Heart left ventricle (tissue), 13 donors: ENCODE measurements around the gene TPBGL.

Experiments used
- POLR2A ChIP-seq, 2 donors: fragments of 450-650 bp; IDR thresholded peaks; one replicate each; pipeline ENCODE4 v1.6.1; 2017; ENCODE audit warnings: antibody characterized with exemption in 2 of 2, mild to moderate bottlenecking in 2 of 2, moderate library complexity in 2 of 2
- TF ChIP-seq, protein P1 (sequence below), 12 donors: fragments of 200-600 bp; sonication (generic) in 4 of 12; IDR thresholded peaks; one replicate each; pipeline versions ENCODE4 v1.5.0 to v1.8.0; 2018 to 2022; ENCODE audit warnings: antibody characterized with exemption in 12 of 12, mild to moderate bottlenecking in 5 of 12
- donor health status: ischemic (EF 13 %, LVEDD 7.1; RV severe dilation, severe dysfunction).
- donor health status: DM: no; HTN: yes; CAD: no.
- donor health status: DM: no; HTN: no; CAD: no.
- donor health status: ischemic (EF 25% LVEDD 6.9; RV normal size, moderate dysfunction).
- donor health status: ischemic (EF 25% LVEDD 5.7; RV mildly dilated, moderate dysfunction).
- donor health status: ischemic (EF 35%, LVEDD 5.7; RV mildly dilated, moderate dysfunction).
- donor health status: nonischemic (EF 11% LVEDD 7.7; RV severe dilation, severe dysfunction).
- donor health status: DM: yes; HTN: yes; CAD: no.
- donor health status: PGD.
- donor health status: ischemic (EF 29% LVEDD 5.4; RV normal size, mild dysfunction).
- donor health status: nonischemic (EF 23%, LVEDD 6.1; RV moderate dilation, normal function).

DNA sequence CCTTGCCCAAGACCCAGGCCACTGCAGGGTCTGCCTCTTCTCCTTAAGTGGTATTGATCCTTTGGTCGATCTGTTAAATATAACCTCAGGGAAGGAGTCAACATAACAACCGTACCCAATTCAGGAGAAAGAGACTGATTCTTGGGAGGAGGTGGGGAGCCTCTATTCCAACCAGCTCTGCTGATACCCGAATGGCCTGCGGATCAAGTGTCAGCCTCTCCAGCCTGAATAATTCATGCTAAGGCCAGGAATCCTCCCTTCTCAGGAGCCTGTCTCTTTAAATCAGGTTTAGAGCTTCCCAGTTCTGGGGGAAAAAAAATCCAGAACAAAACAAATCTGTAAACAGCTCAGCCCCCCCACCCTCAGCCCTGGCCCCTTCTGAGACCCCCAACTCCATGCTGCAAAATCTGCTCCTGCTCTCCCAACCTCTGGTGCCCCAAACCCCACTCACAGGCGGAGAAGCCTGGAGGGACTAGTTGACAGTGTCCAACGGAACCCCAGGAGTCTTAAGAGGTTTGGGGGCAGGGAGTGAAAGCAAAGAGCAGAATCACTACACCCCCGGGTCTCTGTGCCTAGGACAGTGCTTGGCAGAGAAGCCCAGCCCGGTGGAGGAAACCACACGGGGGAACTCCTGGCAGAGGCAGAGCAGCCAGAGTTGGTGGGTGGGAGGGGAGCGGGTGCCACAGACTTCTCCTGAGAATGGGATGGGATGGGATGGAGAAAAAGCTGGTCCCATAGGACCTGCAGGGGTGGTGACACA, 863 bp upstream of the TPBGL start:
- TF ChIP-seq, protein P1, sequence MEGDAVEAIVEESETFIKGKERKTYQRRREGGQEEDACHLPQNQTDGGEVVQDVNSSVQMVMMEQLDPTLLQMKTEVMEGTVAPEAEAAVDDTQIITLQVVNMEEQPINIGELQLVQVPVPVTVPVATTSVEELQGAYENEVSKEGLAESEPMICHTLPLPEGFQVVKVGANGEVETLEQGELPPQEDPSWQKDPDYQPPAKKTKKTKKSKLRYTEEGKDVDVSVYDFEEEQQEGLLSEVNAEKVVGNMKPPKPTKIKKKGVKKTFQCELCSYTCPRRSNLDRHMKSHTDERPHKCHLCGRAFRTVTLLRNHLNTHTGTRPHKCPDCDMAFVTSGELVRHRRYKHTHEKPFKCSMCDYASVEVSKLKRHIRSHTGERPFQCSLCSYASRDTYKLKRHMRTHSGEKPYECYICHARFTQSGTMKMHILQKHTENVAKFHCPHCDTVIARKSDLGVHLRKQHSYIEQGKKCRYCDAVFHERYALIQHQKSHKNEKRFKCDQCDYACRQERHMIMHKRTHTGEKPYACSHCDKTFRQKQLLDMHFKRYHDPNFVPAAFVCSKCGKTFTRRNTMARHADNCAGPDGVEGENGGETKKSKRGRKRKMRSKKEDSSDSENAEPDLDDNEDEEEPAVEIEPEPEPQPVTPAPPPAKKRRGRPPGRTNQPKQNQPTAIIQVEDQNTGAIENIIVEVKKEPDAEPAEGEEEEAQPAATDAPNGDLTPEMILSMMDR (IDR thresholded peaks at IDR 0.05): no peak
- no peak for TF ChIP-seq POLR2A (IDR thresholded peaks at IDR 0.05)
